GM12878 (cell line): ENCODE measurements around the gene CACNA1A. TPM values are rescaled to one million over a fixed set of nuclear protein-coding genes. Genes with fewer than 3 reads are reported as not detected.
A peak's percentile ranks its signal among the peaks of the same experiment; 100 is the strongest.

Experiments
- ATAC-seq: fragments of 200-7000 bp; cut with Tn5 transposase; 3 replicates; pipeline ENCODE4 v1.9.1; 2020; ENCODE audit warnings: mild to moderate bottlenecking, moderate library complexity
- BruUV-seq: library from RNA; stranded (reverse); fragments of 400-500 nt; replicated peaks from 2 replicates; lab custom pipeline; 2021; lab: Mats Ljungman, UMichigan
- CTCF ChIA-PET: fragments of 300-600 bp; sonication (Branson Sonifier 250); formaldehyde crosslinking; extraction: SDS; loops from one replicate; lab custom pipeline; 2021; ENCODE audit warnings: inconsistent platforms; lab: Yijun Ruan, JAX
- POLR2A ChIA-PET: fragments of 350-600 bp; formaldehyde crosslinking; extraction: SDS; loops from one replicate; lab custom pipeline; 2021; ENCODE audit warnings: inconsistent platforms; lab: Charles Lee
- RAD21 ChIA-PET: fragments of 300-600 bp; sonication (Branson Sonifier 250); formaldehyde crosslinking; loops from one replicate; lab custom pipeline; 2023; ENCODE audit warnings: antibody characterized with exemption; ENCODE audit not compliant: unreplicated experiment; lab: Charles Lee
- SMC1A ChIA-PET: fragments of 300-600 bp; sonication (Branson Sonifier 250); formaldehyde crosslinking; loops from one replicate; lab custom pipeline; 2023; ENCODE audit not compliant: unreplicated experiment, uncharacterized antibody; lab: Charles Lee
- DNase-seq: peaks from one replicate; pipeline ENCODE4 v3.0.0-alpha.2; 2011; ENCODE audit warnings: low read depth, low spot score
- FAIRE-seq: peaks from 3 replicates; lab custom pipeline; 2011; peaks lifted over from hg19 to GRCh38; lab: Jason Lieb, UNC
- H2AFZ ChIP-seq: 2 replicates; pipeline ENCODE4 v1.6.0; 2011; ENCODE audit warnings: low read depth, low read length, control low read depth; ENCODE audit not compliant: control insufficient read depth
- H3K27ac ChIP-seq: 2 replicates; pipeline ENCODE4 v1.5.1; 2011; ENCODE audit warnings: control low read depth; ENCODE audit not compliant: control insufficient read depth, insufficient read depth
- H3K27me3 ChIP-seq, 2 experiments: replicated peaks in 1 of 2; 2 replicates each; pipeline versions ENCODE4 v1.6.0 to v1.6.1; 2011; ENCODE audit warnings: low read length in 1 of 2; ENCODE audit not compliant: control insufficient read depth in 2 of 2, insufficient read depth in 2 of 2
- H3K36me3 ChIP-seq, 2 experiments: 2 replicates each; pipeline ENCODE4 v1.5.1; 2011; ENCODE audit warnings: low read length in 1 of 2; ENCODE audit not compliant: control insufficient read depth in 2 of 2, insufficient read depth in 2 of 2
- H3K4me1 ChIP-seq: 2 replicates; pipeline ENCODE4 v1.6.1; 2011; ENCODE audit warnings: mild to moderate bottlenecking, low read length, moderate library complexity, mixed read lengths; ENCODE audit not compliant: control insufficient read depth, insufficient read depth
- H3K4me2 ChIP-seq: 2 replicates; pipeline ENCODE4 v1.6.0; 2011; ENCODE audit warnings: control low read depth; ENCODE audit not compliant: control insufficient read depth, insufficient read depth
- H3K4me3 ChIP-seq: fragments of 200-600 bp; sonication (generic); 2 replicates; pipeline ENCODE4 v1.5.1; 2016
- H3K79me2 ChIP-seq: 2 replicates; pipeline ENCODE4 v1.6.0; 2011; ENCODE audit warnings: low read length; ENCODE audit not compliant: control insufficient read depth, insufficient read depth
- H3K9ac ChIP-seq: 2 replicates; pipeline ENCODE4 v1.8.0; 2011; ENCODE audit warnings: low read length, control low read depth, mixed read lengths; ENCODE audit not compliant: control insufficient read depth, insufficient read depth
- H3K9me3 ChIP-seq: replicated peaks from 3 replicates; pipeline ENCODE4 v1.5.1; 2011; ENCODE audit warnings: mild to moderate bottlenecking, low read length; ENCODE audit not compliant: control insufficient read depth, insufficient read depth
- H4K20me1 ChIP-seq: 2 replicates; pipeline ENCODE4 v1.6.0; 2011; ENCODE audit not compliant: control insufficient read depth, insufficient read depth
- BACH1 ChIP-seq: fragments of 450-650 bp; IDR thresholded peaks from 2 replicates; pipeline ENCODE4 v1.6.1; 2017; ENCODE audit warnings: mild to moderate bottlenecking, borderline replicate concordance
- CREM ChIP-seq: IDR thresholded peaks from 2 replicates; pipeline ENCODE4 v1.6.1; 2014; ENCODE audit warnings: antibody characterized with exemption, low read depth
- NFYB ChIP-seq: IDR thresholded peaks from 2 replicates; pipeline ENCODE4 v1.6.1; 2011; ENCODE audit warnings: low read depth, mild to moderate bottlenecking, low read length, improper control_type of control experiment, moderate library complexity; ENCODE audit not compliant: insufficient read depth
- PKNOX1 ChIP-seq: fragments of 450-650 bp; IDR thresholded peaks from 2 replicates; pipeline ENCODE4 v1.6.1; 2016; ENCODE audit warnings: mild to moderate bottlenecking
- POLR2A ChIP-seq: IDR thresholded peaks from 2 replicates; pipeline ENCODE4 v1.6.1; 2011; ENCODE audit warnings: low read depth, mild to moderate bottlenecking, low read length
- YBX1 ChIP-seq: fragments of 450-650 bp; IDR thresholded peaks from 2 replicates; pipeline ENCODE4 v1.6.1; 2016; ENCODE audit warnings: antibody characterized with exemption
- WGBS: methylation state at CpG from one replicate; pipeline ENCODE4 v1.1.6; 2016; ENCODE audit warnings: low lambda C conversion rate; ENCODE audit not compliant: insufficient replicate concordance, insufficient coverage; ENCODE audit errors: missing lambda C conversion rate; 5-methylcytosine and 5-hydroxymethylcytosine counted together
- in situ Hi-C: fragments of 300-500 bp; cut with MboI; formaldehyde crosslinking; loops from 9 replicates; pipeline ENCODE4 v1.14.3; 2018; ENCODE audit warnings: mixed read lengths
- intact Hi-C: fragments of 100-400 bp; cut with micrococcal nuclease; formaldehyde crosslinking; loops from one replicate; pipeline ENCODE4 v1.14.2; 2022; ENCODE audit not compliant: unreplicated experiment
- polyA plus RNA-seq, 11 experiments: library from polyadenylated mRNA; depleted of rRNA in 4 of 11; unstranded in 6 of 11; stranded (reverse) in 5 of 11; fragments of >200 nt; fragmentation: Nextera tagmentation in 4 of 11; fragmentation: Illumina TruSeq in 1 of 11; extraction: Ambion mirVana in 4 of 11; extraction: Trizol in 1 of 11; gene quantifications; 1 replicate in 1 of 11; 2 replicates in 10 of 11; pipeline versions ENCODE4 v1.2.1 to v1.2.3, GENCODE V29; 2011 to 2016; ENCODE audit warnings: inconsistent platforms in 2 of 11, missing spikeins in 2 of 11, low read depth in 1 of 11
- total RNA-seq, 4 experiments: library from RNA; depleted of rRNA in 3 of 4; stranded (reverse); fragments of >200 nt in 3 of 4; fragmentation: Illumina TruSeq in 1 of 4; extraction: Trizol in 1 of 4; gene quantifications; 2 replicates each; pipeline versions ENCODE4 v1.2.1 to v1.2.3, GENCODE V29; 2013 to 2021

CACNA1A gene
- total and polyA plus RNA-seq, 10 of the 15 experiments (the other 5 are each of a cell fraction or from before 2014, with no cell fraction given): 1.1 to 4.4 (median 2.5) TPM

DNA sequence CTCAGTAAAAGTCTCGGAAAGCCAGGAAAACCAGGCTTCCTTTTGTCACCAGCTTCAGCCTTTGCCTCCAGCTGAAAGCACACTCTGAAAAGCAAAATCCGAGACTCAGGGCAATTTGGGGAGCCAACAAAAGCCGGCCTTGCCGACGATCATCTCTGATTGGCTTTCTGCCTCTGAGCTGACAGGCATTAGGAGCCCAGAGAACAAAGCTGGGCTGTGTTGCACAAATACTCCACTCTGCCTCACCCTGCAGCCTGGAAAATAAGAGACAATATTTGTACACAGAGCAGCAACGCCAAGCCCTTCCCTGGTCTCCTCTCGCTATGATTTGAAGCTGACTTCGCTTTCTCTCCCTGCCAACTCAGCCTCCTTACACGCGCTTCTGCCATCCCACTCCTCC, 46.9 kb downstream of the CACNA1A start:
- H3K4me1 ChIP-seq: no peaks in the 10 kb centered on the region
- no peaks in the 10 kb centered on the region for H4K20me1 ChIP-seq
- no peaks in the 10 kb centered on the region for H3K79me2 ChIP-seq
- H3K27me3 ChIP-seq: no peaks in the 10 kb centered on the region
- no peak overlapping the region for H3K4me3 ChIP-seq
- POLR2A ChIA-PET: no interaction called here
- no peak for DNase-seq
- no peak for TF ChIP-seq BACH1
- TF ChIP-seq POLR2A: no peak
- no peak for TF ChIP-seq CREM
- TF ChIP-seq, all 136 proteins: peak for 0
- intact Hi-C loops (no loop called here), in situ Hi-C loops (no loop called here)
- no peak overlapping the region for H3K9ac ChIP-seq
- no peaks in the 10 kb centered on the region for H3K9me3 ChIP-seq
- no TSS peak for BruUV-seq
- no peak overlapping the region for H2AFZ ChIP-seq
- no peaks in the 10 kb centered on the region for H3K36me3 ChIP-seq
- H3K27ac ChIP-seq: no peak overlapping the region
- FAIRE-seq (no peak), ATAC-seq (no peak)
- ChIA-PET RAD21 (no interaction called here), CTCF (no interaction called here), SMC1A (no interaction called here)
- WGBS: 24% methylated on average over 10 of the region's 10 CpGs
- no peak overlapping the region for H3K4me2 ChIP-seq

DNA sequence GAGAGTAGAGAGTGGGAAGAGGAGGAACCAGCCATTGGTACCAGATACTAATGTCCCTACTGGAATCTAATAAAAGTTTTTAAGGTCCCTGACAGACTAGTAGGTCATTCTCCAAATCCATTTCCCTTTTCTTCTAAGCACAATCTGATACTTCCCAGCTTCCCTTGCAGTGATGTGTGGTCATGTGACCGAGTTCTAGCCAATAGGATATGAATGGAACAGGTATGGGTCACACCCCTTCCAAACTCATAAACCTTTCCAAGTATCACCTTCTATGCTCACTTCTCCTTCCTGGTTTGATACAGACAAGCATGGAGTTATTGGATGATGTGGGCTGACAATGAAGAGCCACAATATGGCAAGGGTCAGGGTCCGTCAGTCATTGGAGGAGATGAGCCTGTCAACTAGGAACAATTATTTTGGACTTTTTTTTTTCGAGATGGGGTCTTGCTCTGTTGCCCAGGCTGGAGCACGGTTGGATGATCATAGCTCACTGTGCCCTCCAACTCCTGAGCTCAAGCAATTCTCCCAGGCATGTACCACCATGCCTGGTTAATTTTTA, 54.8 kb downstream of the CACNA1A start:
- TF ChIP-seq PKNOX1 (peak; percentile 66), NFYB (peak; percentile 68), YBX1 (no peak)
- RAD21 ChIA-PET: no interaction called here
- CTCF ChIA-PET: interaction anchor here (0.8 kb wide), 1 partner anchor 48 kb away, joined by 3 read pairs; no protein-coding TSS in a partner anchor

More for the DNA sequence above, 54.8 kb downstream of the CACNA1A start:
- no peak overlapping the region for H3K4me2 ChIP-seq
- H2AFZ ChIP-seq: no peak overlapping the region
- in situ Hi-C loops (no loop called here), intact Hi-C loops (no loop called here)
- WGBS: 2% methylated on average over 4 of the region's 4 CpGs
- H3K36me3 ChIP-seq: no peaks in the 10 kb centered on the region
- no peaks in the 10 kb centered on the region for H3K79me2 ChIP-seq
- BruUV-seq: no TSS peak
- no peak for DNase-seq
- ChIA-PET POLR2A (no interaction called here), SMC1A (no interaction called here)
- no peaks in the 10 kb centered on the region; the same call in 2 of the 3 replicates for H3K9me3 ChIP-seq
- H3K9ac ChIP-seq: no peak overlapping the region
- no peak for ATAC-seq
- H3K4me3 ChIP-seq: no peak overlapping the region
- H3K27ac ChIP-seq: no peak overlapping the region
- no peaks in the 10 kb centered on the region for H3K27me3 ChIP-seq
- H3K4me1 ChIP-seq: no peaks in the 10 kb centered on the region
- FAIRE-seq: no peak
- no peaks in the 10 kb centered on the region for H4K20me1 ChIP-seq
